NT2/D1 (cell line): ENCODE measurements around the gene HDAC7.

Experiments used
- DNase-seq: peaks from one replicate; pipeline ENCODE4 v3.0.0-alpha.2; 2011; ENCODE audit warnings: low read depth, low spot score
- H3K27me3 ChIP-seq: 2 replicates; pipeline ENCODE4 v1.6.0; 2011; ENCODE audit warnings: mild to moderate bottlenecking; ENCODE audit not compliant: insufficient read length, insufficient read depth
- H3K36me3 ChIP-seq: 2 replicates; pipeline ENCODE4 v1.6.1; 2011; ENCODE audit warnings: mild to moderate bottlenecking, low read length, mixed read lengths; ENCODE audit not compliant: insufficient read depth, insufficient read length
- H3K4me1 ChIP-seq: 2 replicates; pipeline ENCODE4 v1.5.1; 2011; ENCODE audit not compliant: insufficient read depth, insufficient read length
- H3K4me3 ChIP-seq: 2 replicates; pipeline ENCODE4 v1.5.1; 2011; ENCODE audit warnings: low read depth; ENCODE audit not compliant: insufficient read length
- H3K9ac ChIP-seq: 2 replicates; pipeline ENCODE4 v1.6.0; 2011; ENCODE audit warnings: low read depth; ENCODE audit not compliant: insufficient read length
- H3K9me3 ChIP-seq: 2 replicates; pipeline ENCODE4 v1.5.1; 2011; ENCODE audit warnings: mild to moderate bottlenecking, low read length; ENCODE audit not compliant: insufficient read depth
- SUZ12 ChIP-seq: IDR thresholded peaks from 2 replicates; pipeline ENCODE4 v1.6.1; 2011; ENCODE audit not compliant: insufficient read length, insufficient read depth; ENCODE audit errors: extremely low read depth
- YY1 ChIP-seq: IDR thresholded peaks from 2 replicates; pipeline ENCODE4 v1.6.1; 2011; ENCODE audit not compliant: insufficient read length, insufficient read depth
- ZNF274 ChIP-seq: IDR thresholded peaks from 2 replicates; pipeline ENCODE4 v1.6.1; 2011; ENCODE audit warnings: mild to moderate bottlenecking, low read depth, low read length

HDAC7 gene

GRCh38 chr12:47736216-47736615, 83.5 kb downstream of the HDAC7 start:
- H3K4me3 ChIP-seq, result no peak overlapping the region

GRCh38 chr12:47735649-47736048, 84.1 kb downstream of the HDAC7 start:
- H3K4me3 ChIP-seq, result no peak overlapping the region
- H3K36me3 ChIP-seq, result no peaks in the 10 kb centered on the region
- H3K27me3 ChIP-seq, result no peaks in the 10 kb centered on the region
- peaks cover 29% of the 10 kb centered on the region for H3K4me1 ChIP-seq
- TF ChIP-seq SUZ12, result no peak
- TF ChIP-seq YY1, result no peak
- TF ChIP-seq ZNF274, result no peak
- H3K9me3 ChIP-seq, result no peaks in the 10 kb centered on the region
- DNase-seq, result no peak
- H3K9ac ChIP-seq, result peak overlapping the region; percentile 70

More at GRCh38 chr12:47736216-47736615, 83.5 kb downstream of the HDAC7 start:
- Histone ChIP-seq H3K27me3 (no peaks in the 10 kb centered on the region), H3K9ac (no peak overlapping the region), H3K9me3 (no peaks in the 10 kb centered on the region), H3K4me1 (peaks cover 33% of the 10 kb centered on the region), H3K36me3 (no peaks in the 10 kb centered on the region)
- TF ChIP-seq ZNF274 (no peak), YY1 (no peak), SUZ12 (no peak)
- no peak for DNase-seq

GRCh38 chr12:47734725-47735480, 84.8 kb downstream of the HDAC7 start:
- TF ChIP-seq ZNF274 (no peak), SUZ12 (no peak), YY1 (no peak)
- H3K9ac ChIP-seq, result peak overlapping the region; percentile 70
- peaks cover 25% of the 10 kb centered on the region for H3K4me1 ChIP-seq
- no peak for DNase-seq
- H3K4me3 ChIP-seq, result no peak overlapping the region
- no peaks in the 10 kb centered on the region for H3K27me3 ChIP-seq
- no peaks in the 10 kb centered on the region for H3K36me3 ChIP-seq
- H3K9me3 ChIP-seq, result no peaks in the 10 kb centered on the region

DNA sequence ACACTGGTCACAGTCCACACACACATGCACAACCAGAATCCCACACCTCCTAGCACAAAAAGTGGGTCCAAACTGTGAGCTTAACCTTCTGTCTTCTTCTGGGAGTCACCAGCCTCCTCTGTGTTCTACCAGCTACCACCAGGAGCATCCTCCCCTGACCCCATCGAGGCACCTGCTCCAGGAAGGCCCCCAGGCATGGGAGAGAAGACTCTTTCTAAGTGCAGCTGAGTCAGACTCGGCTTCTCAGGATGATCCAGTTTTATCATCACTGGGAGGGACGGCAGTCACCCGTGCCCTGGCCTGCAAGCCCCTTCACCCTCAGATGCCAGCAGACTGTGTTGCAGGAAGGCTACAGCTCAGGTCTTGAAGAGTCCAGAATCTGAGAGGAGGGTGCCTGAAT, 86.6 kb downstream of the HDAC7 start:
- H3K27me3 ChIP-seq, result no peaks in the 10 kb centered on the region
- H3K4me1 ChIP-seq, result peaks cover 30% of the 10 kb centered on the region
- H3K4me3 ChIP-seq, result no peak overlapping the region
- H3K36me3 ChIP-seq, result no peaks in the 10 kb centered on the region
- no peak for DNase-seq
- H3K9me3 ChIP-seq, result no peaks in the 10 kb centered on the region
- TF ChIP-seq ZNF274 (no peak), SUZ12 (no peak), YY1 (no peak)
- no peak overlapping the region for H3K9ac ChIP-seq
